Right cardiac atrium (tissue), 5 donors: ENCODE results near the gene BCAP31. TPM values are rescaled to one million over a fixed set of nuclear protein-coding genes. Genes with fewer than 3 reads are reported as not detected.
"Not testable (repeated sequence)": the region's sequence is repeated elsewhere in the genome, so short reads cannot be mapped to it uniquely, and the experiment has no call there.

ENCODE experiments used
- ATAC-seq, 2 donors: fragments of 200-7000 bp; cut with Tn5 transposase; one replicate each; pipeline versions ENCODE4 v1.8.0 to v1.9.1; 2020; ENCODE audit warnings: moderate library complexity in 2 of 2, mild to moderate bottlenecking in 1 of 2
- DNase-seq, 3 donors: peaks; one replicate each; pipeline ENCODE4 v3.0.0-alpha.2; 2020
- H3K27ac ChIP-seq: one replicate; pipeline ENCODE4 v1.5.1; 2013; ENCODE audit warnings: mild to moderate bottlenecking, low read length, control low read depth, moderate library complexity
- H3K27me3 ChIP-seq: one replicate; pipeline ENCODE4 v1.6.1; 2013; ENCODE audit not compliant: control insufficient read depth, insufficient read depth
- H3K4me1 ChIP-seq: one replicate; pipeline ENCODE4 v1.6.1; 2013; ENCODE audit warnings: low read length; ENCODE audit not compliant: control insufficient read depth, insufficient read depth
- H3K4me3 ChIP-seq: one replicate; pipeline ENCODE4 v1.5.1; 2013; ENCODE audit warnings: low read length, control low read depth
- H3K9me3 ChIP-seq: one replicate; pipeline ENCODE4 v1.6.1; 2013; ENCODE audit warnings: low read length; ENCODE audit not compliant: control insufficient read depth
- WGBS: extraction: QIAGEN DNeasy Blood & Tissue Kit; methylation state at CpG from one replicate; pipeline ENCODE4 v1.1.7; 2013; 5-methylcytosine and 5-hydroxymethylcytosine counted together
- intact Hi-C, 4 donors: fragments of 100-400 bp; cut with DNase I; formaldehyde crosslinking; loops; one replicate each; pipeline versions ENCODE4 v1.11.0 to v1.14.0; 2022 to 2023
- polyA plus RNA-seq: library from polyadenylated mRNA; stranded (reverse); fragments of 200-250 nt; gene quantifications from one replicate; pipeline ENCODE4 v1.2.3, GENCODE V29; 2013
- total RNA-seq, 4 donors: library from RNA; stranded (reverse); fragmentation: NEBNext Ultra II Directional; extraction: Animal tissue kit (Norgen Biotek cat#: 25700); gene quantifications; one replicate each; pipeline ENCODE4 v1.2.1, GENCODE V29; 2021
- donor health status: healthy with polysubstance abuse.
- donor health status: DM: no; HTN: yes; CAD: no.
- donor health status: DM: no; HTN: no; CAD: no.
- donor health status: DM: no; HTN: yes; CAD: no; lungs with severe emphysema.
- donor health status: DM: yes; HTN: yes; CAD: no.

The BCAP31 gene
- total and polyA plus RNA-seq, 5 donors, result 111 to 149 (median 123) TPM

DNA sequence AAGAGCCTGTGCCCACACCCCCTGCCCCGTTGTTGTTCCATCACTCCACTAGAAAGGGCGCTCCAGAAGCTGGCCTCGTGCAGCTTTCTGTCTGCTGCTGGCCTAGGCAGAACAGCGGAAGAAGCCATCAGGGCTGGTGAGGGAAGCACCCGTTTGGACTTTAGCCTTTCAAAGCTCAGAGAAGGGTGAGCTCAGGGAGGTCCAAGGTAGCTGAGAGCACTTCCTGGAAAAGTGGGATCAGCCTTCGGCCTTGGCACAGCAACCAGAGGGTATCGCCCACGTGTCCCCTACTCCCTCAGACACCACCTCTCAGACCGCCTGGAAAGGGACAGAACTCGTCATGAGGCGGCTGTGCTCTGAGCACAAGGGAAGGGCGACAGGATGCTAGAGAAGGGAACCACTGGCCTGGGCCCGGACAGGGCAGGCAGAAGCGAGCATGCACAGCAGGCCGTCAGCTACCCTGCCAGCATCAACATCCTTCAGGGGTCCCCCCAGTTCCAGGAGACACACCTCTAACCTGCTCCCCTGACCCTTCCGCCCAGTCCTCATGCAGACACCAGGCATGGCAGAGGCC, 24.9 kb downstream of the BCAP31 start:
- WGBS, result 74% methylated on average over 15 of the region's 16 CpGs
- intact Hi-C loops, H3K27me3 ChIP-seq, H3K4me1 ChIP-seq, H3K4me3 ChIP-seq, H3K9me3 ChIP-seq, ATAC-seq: not testable (repeated sequence)
- DNase-seq, result peak in 1 of 3 donors; percentile 25
- H3K27ac ChIP-seq, result peak overlapping the region; percentile 80

DNA sequence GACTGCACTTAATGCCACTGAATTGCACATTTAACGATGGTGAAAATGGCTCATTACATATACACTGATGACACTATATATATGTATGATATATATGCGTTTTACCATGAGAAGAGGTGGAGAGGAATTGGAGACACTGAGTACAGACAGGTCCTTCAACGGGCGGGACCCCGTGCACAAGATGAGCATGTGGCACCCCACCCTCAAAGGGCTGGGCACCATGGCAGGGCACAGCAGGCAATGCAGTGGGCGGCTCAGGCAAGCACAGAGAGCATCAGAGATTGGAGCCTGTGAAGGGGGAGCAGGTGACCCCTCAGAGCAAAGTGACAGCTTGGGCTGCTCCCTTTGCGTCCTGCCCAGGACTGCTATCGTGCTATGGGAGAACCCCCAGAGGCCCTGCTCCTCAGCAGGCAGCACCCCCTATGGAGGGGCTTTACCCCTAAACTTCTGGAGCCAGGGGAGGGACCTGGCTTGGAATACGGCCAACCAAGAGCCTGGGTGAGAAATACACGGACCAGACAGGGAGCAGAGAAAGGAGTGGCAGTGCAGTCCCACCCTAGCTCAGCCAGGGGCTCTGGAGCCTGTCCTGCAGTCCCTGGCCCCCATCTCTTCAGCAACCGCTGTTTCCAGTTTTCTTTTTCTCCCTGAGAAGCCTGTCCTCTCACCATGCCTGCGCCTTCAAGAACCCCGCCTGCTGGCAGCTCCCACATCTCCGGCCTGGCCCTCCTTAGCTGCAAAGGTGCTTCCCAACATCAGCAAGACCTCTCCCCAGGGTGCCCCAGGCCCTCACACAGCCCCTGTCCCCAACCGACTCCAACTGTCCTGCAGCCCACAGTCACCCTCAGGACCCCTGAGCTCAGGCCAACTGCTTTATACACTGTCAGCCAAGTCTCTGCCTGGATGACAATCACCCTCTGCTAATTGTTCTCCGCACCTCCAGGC, 26.0 kb downstream of the BCAP31 start:
- Histone ChIP-seq H3K4me1 (no peaks in the 10 kb centered on the region), H3K27ac (peak overlapping the region; percentile 80), H3K27me3 (no peaks in the 10 kb centered on the region), H3K4me3 (no peak overlapping the region), H3K9me3 (no peaks in the 10 kb centered on the region)
- DNase-seq (peak in 1 of 3 donors; percentile 26), ATAC-seq (no peak)
- WGBS, result 81% methylated on average over 14 of the region's 16 CpGs
- intact Hi-C loops, result no loop called here

DNA sequence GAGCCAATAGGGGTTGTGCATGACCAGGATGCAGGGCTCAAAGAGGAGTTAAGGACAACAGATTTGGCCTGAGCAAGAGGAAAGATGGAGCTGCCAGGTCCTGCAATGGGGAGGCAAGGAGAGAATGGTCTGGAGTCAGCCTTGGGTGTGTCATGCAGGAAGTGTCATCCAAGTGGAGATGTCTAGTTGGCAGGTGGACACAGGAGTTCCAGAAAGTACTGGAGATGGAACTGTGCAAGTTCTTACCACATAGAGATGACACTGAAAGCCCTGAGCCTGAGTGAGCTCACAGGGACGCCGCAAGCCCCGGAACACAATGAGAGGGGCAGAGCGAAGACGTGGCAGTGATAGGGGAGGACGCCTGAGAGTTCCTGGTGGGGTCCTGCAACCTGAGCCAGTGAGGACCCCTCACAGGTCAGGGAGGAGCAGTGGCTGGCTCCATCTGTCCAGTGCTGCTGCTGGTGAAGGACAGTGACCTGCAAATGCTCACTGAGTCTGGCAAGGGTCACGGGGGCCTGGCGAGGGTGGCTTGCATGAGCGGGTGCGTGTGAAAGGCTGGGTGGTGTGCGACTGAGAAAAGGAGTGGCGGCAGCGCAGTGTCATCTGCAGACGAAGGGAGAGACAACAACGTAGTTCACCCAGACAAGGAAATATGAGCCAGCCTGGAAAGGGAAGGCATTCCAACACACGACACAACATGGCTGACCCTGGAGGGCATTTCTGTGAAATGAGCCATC, 27.0 kb downstream of the BCAP31 start:
- H3K4me1 ChIP-seq, intact Hi-C loops, H3K9me3 ChIP-seq, ATAC-seq, H3K27ac ChIP-seq, H3K4me3 ChIP-seq, H3K27me3 ChIP-seq: not testable (repeated sequence)
- peak in 1 of 3 donors; percentile 43 for DNase-seq
- WGBS, result 77% methylated on average over 16 of the region's 16 CpGs

DNA sequence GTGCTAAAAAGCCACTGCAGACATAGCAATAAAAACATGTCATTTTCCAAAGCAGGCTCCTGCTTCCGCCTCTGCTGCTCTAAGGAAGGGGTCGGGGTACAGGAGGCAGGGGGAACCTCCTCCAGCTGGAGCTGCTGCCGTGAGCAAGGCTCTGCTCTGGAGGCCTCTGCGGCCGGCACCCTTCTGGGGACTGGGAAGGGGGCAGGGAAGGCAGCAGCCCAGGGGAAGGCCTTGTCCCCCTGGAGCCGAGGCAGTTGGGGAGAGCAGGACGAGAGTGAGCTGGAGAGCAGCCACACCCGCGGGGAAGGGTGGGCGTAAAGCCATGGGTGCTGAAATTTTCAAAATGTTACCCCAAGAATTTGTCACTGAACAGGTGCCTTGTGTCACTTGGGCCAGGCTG, 27.6 kb downstream of the BCAP31 start:
- H3K27ac ChIP-seq, H3K4me3 ChIP-seq, ATAC-seq, H3K27me3 ChIP-seq, H3K9me3 ChIP-seq, intact Hi-C loops, H3K4me1 ChIP-seq: not testable (repeated sequence)
- peak in 1 of 3 donors; percentile 52 for DNase-seq
- WGBS, result 75% methylated on average over 10 of the region's 10 CpGs

DNA sequence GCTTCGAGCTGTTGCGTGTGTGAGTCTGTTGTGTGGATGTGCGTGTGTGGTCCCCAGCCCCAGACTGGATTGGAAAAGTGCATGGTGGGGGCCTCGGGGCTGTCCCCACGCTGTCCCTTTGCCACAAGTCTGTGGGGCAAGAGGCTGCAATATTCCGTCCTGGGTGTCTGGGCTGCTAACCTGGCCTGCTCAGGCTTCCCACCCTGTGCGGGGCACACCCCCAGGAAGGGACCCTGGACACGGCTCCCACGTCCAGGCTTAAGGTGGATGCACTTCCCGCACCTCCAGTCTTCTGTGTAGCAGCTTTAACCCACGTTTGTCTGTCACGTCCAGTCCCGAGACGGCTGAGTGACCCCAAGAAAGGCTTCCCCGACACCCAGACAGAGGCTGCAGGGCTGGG, 28.1 kb downstream of the BCAP31 start:
- Histone ChIP-seq H3K27ac (no peak overlapping the region), H3K27me3 (no peaks in the 10 kb centered on the region), H3K4me1 (no peaks in the 10 kb centered on the region), H3K9me3 (no peaks in the 10 kb centered on the region), H3K4me3 (no peak overlapping the region)
- no peak for ATAC-seq
- peak in 1 of 3 donors; percentile 36 for DNase-seq
- 90% methylated on average over 15 of the region's 15 CpGs for WGBS
- intact Hi-C loops, result no loop called here

DNA sequence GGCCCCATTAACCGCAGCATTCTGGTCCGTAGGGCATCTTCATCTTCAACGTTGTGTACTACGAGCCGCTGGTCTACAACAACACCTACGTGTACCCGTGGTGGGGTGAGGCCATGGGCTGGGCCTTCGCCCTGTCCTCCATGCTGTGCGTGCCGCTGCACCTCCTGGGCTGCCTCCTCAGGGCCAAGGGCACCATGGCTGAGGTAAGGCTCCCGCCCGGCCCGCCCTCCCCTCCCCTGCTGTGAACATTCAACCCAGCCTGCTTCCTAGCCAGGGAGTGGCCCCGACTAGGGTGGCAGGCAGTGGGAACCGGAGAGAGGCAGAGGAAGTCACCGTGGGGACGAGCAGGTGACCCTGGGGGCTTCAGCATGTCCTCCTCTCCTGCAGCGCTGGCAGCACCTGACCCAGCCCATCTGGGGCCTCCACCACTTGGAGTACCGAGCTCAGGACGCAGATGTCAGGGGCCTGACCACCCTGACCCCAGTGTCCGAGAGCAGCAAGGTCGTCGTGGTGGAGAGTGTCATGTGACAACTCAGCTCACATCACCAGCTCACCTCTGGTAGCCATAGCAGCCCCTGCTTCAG, 29.4 kb downstream of the BCAP31 start:
- H3K4me1 ChIP-seq, result no peaks in the 10 kb centered on the region
- 80% methylated on average over 23 of the region's 23 CpGs for WGBS
- H3K9me3 ChIP-seq, result no peaks in the 10 kb centered on the region
- intact Hi-C loops, result no loop called here
- H3K27me3 ChIP-seq, result no peaks in the 10 kb centered on the region
- no peak overlapping the region for H3K27ac ChIP-seq
- ATAC-seq (no peak), DNase-seq (peak in 1 of 3 donors; percentile 44)
- no peak overlapping the region for H3K4me3 ChIP-seq

DNA sequence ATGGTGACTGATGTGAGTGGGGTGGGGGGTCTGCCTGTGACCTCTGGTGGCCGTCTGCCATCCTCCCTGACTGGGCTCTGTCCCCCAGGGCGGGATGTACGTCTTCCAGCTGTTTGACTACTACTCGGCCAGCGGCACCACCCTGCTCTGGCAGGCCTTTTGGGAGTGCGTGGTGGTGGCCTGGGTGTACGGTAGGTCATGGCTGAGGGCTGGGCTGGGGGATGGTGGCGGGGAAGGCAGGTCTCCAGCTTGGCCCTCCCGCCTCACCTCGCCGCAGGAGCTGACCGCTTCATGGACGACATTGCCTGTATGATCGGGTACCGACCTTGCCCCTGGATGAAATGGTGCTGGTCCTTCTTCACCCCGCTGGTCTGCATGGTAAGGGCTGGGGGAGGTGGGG, 29.9 kb downstream of the BCAP31 start:
- DNase-seq, result peak in 1 of 3 donors; percentile 25
- 87% methylated on average over 16 of the region's 16 CpGs for WGBS
- H3K27me3 ChIP-seq, H3K9me3 ChIP-seq, ATAC-seq, H3K27ac ChIP-seq, H3K4me1 ChIP-seq, H3K4me3 ChIP-seq, intact Hi-C loops: not testable (repeated sequence)

DNA sequence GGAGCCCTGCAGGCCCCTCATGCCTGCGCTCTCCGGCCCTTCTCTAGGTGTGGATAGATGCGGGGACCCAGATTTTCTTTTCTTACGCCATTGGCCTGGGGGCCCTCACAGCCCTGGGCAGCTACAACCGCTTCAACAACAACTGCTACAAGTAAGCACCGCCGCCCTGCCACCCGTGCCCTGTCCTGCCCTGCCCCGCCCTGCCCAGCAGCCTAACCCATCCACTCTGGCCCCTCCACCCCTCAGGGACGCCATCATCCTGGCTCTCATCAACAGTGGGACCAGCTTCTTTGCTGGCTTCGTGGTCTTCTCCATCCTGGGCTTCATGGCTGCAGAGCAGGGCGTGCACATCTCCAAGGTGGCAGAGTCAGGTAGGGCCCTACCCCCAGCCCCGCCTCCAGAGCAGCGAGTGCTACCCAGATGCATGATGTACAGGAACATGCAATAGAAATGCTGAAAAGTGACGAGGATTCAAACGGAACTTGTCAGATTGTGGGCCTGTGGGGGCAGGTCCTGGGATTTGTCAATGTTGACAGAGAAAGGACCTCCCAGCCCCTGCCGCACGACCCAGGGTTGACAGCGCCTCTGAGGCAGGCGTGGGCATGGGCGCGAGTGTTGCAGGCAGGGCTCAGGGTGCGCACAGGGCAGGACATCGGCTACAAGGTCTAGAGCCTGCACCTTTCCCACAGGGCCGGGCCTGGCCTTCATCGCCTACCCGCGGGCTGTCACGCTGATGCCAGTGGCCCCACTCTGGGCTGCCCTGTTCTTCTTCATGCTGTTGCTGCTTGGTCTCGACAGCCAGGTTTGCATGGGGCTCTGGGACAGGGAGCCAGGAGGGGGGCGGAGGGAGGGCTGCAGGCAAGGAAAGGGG, 30.7 kb downstream of the BCAP31 start:
- ATAC-seq (no peak), DNase-seq (peak in 1 of 3 donors; percentile 44)
- 83% methylated on average over 31 of the region's 31 CpGs for WGBS
- no peak overlapping the region for H3K4me3 ChIP-seq
- H3K27me3 ChIP-seq, result no peaks in the 10 kb centered on the region
- intact Hi-C loops, result no loop called here
- no peaks in the 10 kb centered on the region for H3K9me3 ChIP-seq
- H3K27ac ChIP-seq, result no peak overlapping the region
- H3K4me1 ChIP-seq, result no peaks in the 10 kb centered on the region

DNA sequence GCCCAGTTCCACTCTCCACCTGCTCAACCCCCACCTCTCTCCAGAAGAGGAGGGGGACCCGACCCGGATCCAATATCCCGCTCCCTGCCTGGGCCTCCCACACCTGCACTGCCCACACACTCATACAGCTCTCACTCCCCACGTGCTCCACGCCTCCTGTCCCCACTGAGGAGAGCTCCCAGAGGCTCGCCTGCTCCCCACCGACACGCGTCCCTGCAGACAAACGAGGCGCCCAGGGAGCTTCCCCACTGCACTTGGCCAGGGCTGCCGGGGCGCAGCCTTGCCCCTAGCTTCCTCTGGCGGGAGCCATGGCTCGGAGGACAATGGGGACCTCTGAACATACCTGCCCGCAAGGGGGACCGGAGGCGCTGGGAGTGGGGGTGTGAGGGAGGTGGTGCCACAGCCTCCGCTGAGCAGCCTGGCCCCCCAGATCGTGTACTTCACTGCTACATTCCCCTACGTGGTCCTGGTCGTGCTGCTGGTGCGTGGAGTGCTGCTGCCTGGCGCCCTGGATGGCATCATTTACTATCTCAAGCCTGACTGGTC, 31.5 kb downstream of the BCAP31 start:
- WGBS, result 71% methylated on average over 24 of the region's 24 CpGs
- no peaks in the 10 kb centered on the region for H3K4me1 ChIP-seq
- ATAC-seq (no peak), DNase-seq (peak in 1 of 3 donors; percentile 55)
- intact Hi-C loops, result no loop called here
- H3K27me3 ChIP-seq, result no peaks in the 10 kb centered on the region
- H3K27ac ChIP-seq, result no peak overlapping the region
- no peak overlapping the region for H3K4me3 ChIP-seq
- no peaks in the 10 kb centered on the region for H3K9me3 ChIP-seq

DNA sequence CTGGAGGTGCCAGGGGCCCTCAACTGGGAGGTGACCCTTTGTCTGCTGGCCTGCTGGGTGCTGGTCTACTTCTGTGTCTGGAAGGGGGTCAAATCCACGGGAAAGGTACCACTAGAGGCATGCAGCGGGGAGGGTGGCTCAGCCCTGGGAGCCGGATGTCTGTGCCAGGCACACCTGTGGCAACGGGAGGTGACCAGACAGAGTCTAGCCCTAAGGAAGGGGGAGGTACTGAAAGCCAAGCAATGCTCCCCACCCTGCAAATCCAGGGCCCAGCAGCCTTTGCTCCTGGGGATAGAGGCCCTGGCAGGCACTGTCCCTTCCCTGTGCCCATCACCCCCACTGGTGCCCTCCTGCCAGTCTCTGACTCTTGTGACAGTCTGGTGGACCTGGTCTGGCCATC, 32.2 kb downstream of the BCAP31 start:
- no peak for ATAC-seq
- H3K27ac ChIP-seq, result no peak overlapping the region
- no peak overlapping the region for H3K4me3 ChIP-seq
- H3K27me3 ChIP-seq, result no peaks in the 10 kb centered on the region
- H3K4me1 ChIP-seq, result no peaks in the 10 kb centered on the region
- peak in 1 of 3 donors; percentile 28 for DNase-seq
- intact Hi-C loops, result no loop called here
- 74% methylated on average over 4 of the region's 4 CpGs for WGBS
- no peaks in the 10 kb centered on the region for H3K9me3 ChIP-seq
